H1 (cell line): ENCODE measurements around the gene CRKL. TPM values are rescaled to one million over a fixed set of nuclear protein-coding genes. Genes with fewer than 3 reads are reported as not detected.

ENCODE experiments used
- CTCF ChIA-PET: fragments of 300-600 bp; sonication (Branson Sonifier 250); formaldehyde crosslinking; loops from one replicate; lab custom pipeline; 2021; ENCODE audit not compliant: partially characterized antibody; lab: Charles Lee
- POLR2A ChIA-PET: fragments of 300-600 bp; sonication (Branson Sonifier 250); formaldehyde crosslinking; loops from one replicate; lab custom pipeline; 2021; ENCODE audit warnings: inconsistent platforms; ENCODE audit not compliant: partially characterized antibody; lab: Charles Lee
- DNase-seq, 2 experiments: peaks; one replicate each; pipeline versions ENCODE4 v3.0.0 to v3.0.0-alpha.2; 2010 to 2022; ENCODE audit warnings: low spot score in 2 of 2, low read depth in 1 of 2, mixed read lengths in 1 of 2
- FAIRE-seq: peaks from 2 replicates; lab custom pipeline; 2011; peaks lifted over from hg19 to GRCh38; lab: Jason Lieb, UNC
- H2AFZ ChIP-seq: 2 replicates; pipeline ENCODE4 v1.8.1; 2012; ENCODE audit warnings: low read length, inconsistent platforms
- H2AK5ac ChIP-seq: 2 replicates; pipeline ENCODE4 v1.6.1; 2013; ENCODE audit warnings: low read depth, low read length
- H2BK120ac ChIP-seq: replicated peaks from 2 replicates; pipeline ENCODE3; 2013; ENCODE audit warnings: low read depth, low read length, inconsistent platforms
- H2BK12ac ChIP-seq: 2 replicates; pipeline ENCODE4 v1.6.1; 2013; ENCODE audit warnings: low read depth, low read length
- H2BK15ac ChIP-seq: 2 replicates; pipeline ENCODE4 v1.6.1; 2013; ENCODE audit warnings: low read length
- H2BK20ac ChIP-seq: 2 replicates; pipeline ENCODE4 v1.6.1; 2013; ENCODE audit warnings: low read length
- H2BK5ac ChIP-seq: 2 replicates; pipeline ENCODE4 v1.6.1; 2013; ENCODE audit warnings: low read depth, low read length
- H3K14ac ChIP-seq: 2 replicates; pipeline ENCODE4 v1.6.1; 2013; ENCODE audit warnings: inconsistent platforms; ENCODE audit not compliant: insufficient read length
- H3K18ac ChIP-seq: 2 replicates; pipeline ENCODE4 v1.6.1; 2013; ENCODE audit warnings: low read length; ENCODE audit errors: extremely low read depth
- H3K23ac ChIP-seq: 2 replicates; pipeline ENCODE4 v1.6.1; 2013; ENCODE audit warnings: inconsistent platforms; ENCODE audit not compliant: insufficient read length
- H3K23me2 ChIP-seq: 2 replicates; pipeline ENCODE4 v1.6.1; 2013; ENCODE audit warnings: low read depth, low read length
- H3K27ac ChIP-seq: 2 replicates; pipeline ENCODE4 v1.6.1; 2011; ENCODE audit warnings: low read depth, low read length, inconsistent platforms
- H3K27me3 ChIP-seq, 4 experiments: replicated peaks in 1 of 4; 1 replicate in 1 of 4; 2 replicates in 3 of 4; pipeline versions ENCODE4 v1.6.1 to v1.8.1; 2011 to 2013; ENCODE audit warnings: low read length in 3 of 4, mild to moderate bottlenecking in 3 of 4, inconsistent platforms in 2 of 4, mixed read lengths in 2 of 4, moderate library complexity in 1 of 4; ENCODE audit not compliant: control insufficient read depth in 3 of 4, insufficient read depth in 3 of 4; ENCODE audit errors: extremely low read depth in 1 of 4
- H3K36me3 ChIP-seq, 4 experiments: 2 replicates each; pipeline versions ENCODE4 v1.6.1 to v1.8.1; 2011 to 2013; ENCODE audit warnings: mild to moderate bottlenecking in 4 of 4, low read length in 3 of 4, moderate library complexity in 2 of 4, control low read depth in 1 of 4, inconsistent platforms in 1 of 4; ENCODE audit not compliant: insufficient read depth in 4 of 4, control insufficient read depth in 2 of 4
- H3K4ac ChIP-seq: replicated peaks from 2 replicates; pipeline ENCODE3; 2013; ENCODE audit warnings: low read length, low read depth, mixed read lengths, inconsistent platforms; ENCODE audit not compliant: insufficient read length
- H3K4me1 ChIP-seq, 4 experiments: replicated peaks in 1 of 4; 1 replicate in 1 of 4; 2 replicates in 3 of 4; pipeline versions ENCODE4 v1.6.1 to v1.8.1; 2011 to 2013; ENCODE audit warnings: low read length in 3 of 4, inconsistent platforms in 2 of 4, mixed read lengths in 1 of 4; ENCODE audit not compliant: insufficient read depth in 4 of 4, control insufficient read depth in 3 of 4
- H3K4me2 ChIP-seq, 2 experiments: 2 replicates each; pipeline versions ENCODE4 v1.6.1 to v1.8.1; 2011 to 2013; ENCODE audit warnings: low read depth in 2 of 2, low read length in 2 of 2, control low read depth in 1 of 2, inconsistent platforms in 1 of 2, mild to moderate bottlenecking in 1 of 2; ENCODE audit not compliant: insufficient read depth in 1 of 2
- H3K4me3 ChIP-seq, 4 experiments: fragments of 200-600, 300-600 bp in 1 of 4; sonication (generic), shearing (Covaris generic), sonication (Bioruptor Twin) in 1 of 4; 2 replicates each; pipeline versions ENCODE4 v1.5.1 to v1.8.1; 2011 to 2016; ENCODE audit warnings: low read length in 4 of 4, low read depth in 3 of 4, control low read depth in 2 of 4, inconsistent platforms in 2 of 4, mild to moderate bottlenecking in 2 of 4, mixed read lengths in 1 of 4, moderate library complexity in 1 of 4; ENCODE audit not compliant: insufficient read depth in 2 of 4; ENCODE audit errors: extremely low read depth in 1 of 4
- H3K56ac ChIP-seq: replicated peaks from 2 replicates; pipeline ENCODE3; 2013; ENCODE audit warnings: low read depth, mild to moderate bottlenecking, mixed read lengths, low read length, inconsistent platforms; ENCODE audit not compliant: insufficient read length
- H3K79me1 ChIP-seq: 2 replicates; pipeline ENCODE4 v1.6.1; 2013; ENCODE audit warnings: low read depth, low read length, control low read depth
- H3K79me2 ChIP-seq, 2 experiments: 2 replicates each; pipeline versions ENCODE4 v1.6.1 to v1.8.1; 2012 to 2013; ENCODE audit warnings: low read length in 2 of 2, mild to moderate bottlenecking in 2 of 2, inconsistent platforms in 1 of 2; ENCODE audit not compliant: insufficient read depth in 2 of 2, control insufficient read depth in 1 of 2
- H3K9ac ChIP-seq, 4 experiments: replicated peaks in 1 of 4; 1 replicate in 1 of 4; 2 replicates in 3 of 4; pipeline versions ENCODE4 v1.6.1 to v1.8.1; 2011 to 2013; ENCODE audit warnings: low read depth in 3 of 4, low read length in 3 of 4, control low read depth in 2 of 4, mild to moderate bottlenecking in 2 of 4, moderate library complexity in 2 of 4, inconsistent platforms in 1 of 4; ENCODE audit errors: extremely low read depth in 1 of 4
- H3K9me3 ChIP-seq, 2 experiments: 2 replicates each; pipeline versions ENCODE4 v1.6.1 to v1.8.1; 2012 to 2013; ENCODE audit warnings: mild to moderate bottlenecking in 2 of 2, moderate library complexity in 2 of 2, control low read depth in 1 of 2, inconsistent platforms in 1 of 2, low read depth in 1 of 2, low read length in 1 of 2, mixed read lengths in 1 of 2; ENCODE audit not compliant: insufficient read depth in 2 of 2
- H4K20me1 ChIP-seq, 2 experiments: replicated peaks in 1 of 2; 2 replicates each; pipeline versions ENCODE3 to v1.8.1; 2011 to 2013; ENCODE audit warnings: inconsistent platforms in 2 of 2, low read length in 2 of 2, mild to moderate bottlenecking in 1 of 2; ENCODE audit not compliant: insufficient read depth in 2 of 2, control insufficient read depth in 1 of 2
- H4K5ac ChIP-seq: 2 replicates; pipeline ENCODE4 v1.6.1; 2013; ENCODE audit warnings: low read length, low read depth, mixed read lengths, inconsistent platforms; ENCODE audit not compliant: insufficient read length
- H4K8ac ChIP-seq: 2 replicates; pipeline ENCODE4 v1.8.0; 2013; ENCODE audit warnings: mild to moderate bottlenecking, moderate library complexity, low read length, inconsistent platforms; ENCODE audit not compliant: insufficient read depth; ENCODE audit errors: extremely low read depth
- H4K91ac ChIP-seq: replicated peaks from 2 replicates; pipeline ENCODE3; 2013; ENCODE audit warnings: low read length, mixed read lengths, inconsistent platforms; ENCODE audit not compliant: insufficient read length
- ASH2L ChIP-seq: fragments of 200-600, 300-600 bp; sonication (generic); IDR thresholded peaks from one replicate; pipeline ENCODE4 v1.7.1; 2017; ENCODE audit warnings: low read length
- ATF2 ChIP-seq: IDR thresholded peaks from 2 replicates; pipeline ENCODE4 v1.6.1; 2012; ENCODE audit warnings: low read length, inconsistent platforms
- BACH1 ChIP-seq: IDR thresholded peaks from 2 replicates; pipeline ENCODE4 v1.6.1; 2012; ENCODE audit warnings: low read length, improper control_type of control experiment
- HDAC6 ChIP-seq: IDR thresholded peaks from one replicate; pipeline ENCODE4 v1.7.1; 2012; ENCODE audit warnings: low read depth, mild to moderate bottlenecking, inconsistent platforms, low read length, moderate library complexity
- NANOG ChIP-seq: IDR thresholded peaks from 2 replicates; pipeline ENCODE4 v1.6.1; 2011; ENCODE audit warnings: low read length, low read depth, mild to moderate bottlenecking, inconsistent platforms; ENCODE audit not compliant: insufficient read depth, poor library complexity, severe bottlenecking
- POLR2AphosphoS5 ChIP-seq: IDR thresholded peaks from 2 replicates; pipeline ENCODE4 v1.6.1; 2011; ENCODE audit warnings: low read depth, low read length
- RNF2 ChIP-seq: fragments of 200-900, 300-1000 bp; sonication (generic); IDR thresholded peaks from 2 replicates; pipeline ENCODE4 v1.7.1; 2016; ENCODE audit warnings: borderline replicate concordance, low read depth, mild to moderate bottlenecking, antibody characterized with exemption, low read length; ENCODE audit not compliant: poor library complexity, severe bottlenecking; ENCODE audit errors: missing control alignments
- WGBS, 2 experiments: shearing (Covaris generic) in 1 of 2; methylation state at CpG; one replicate each; pipeline versions ENCODE4 v1.1.6 to v1.1.7; 2013 to 2015; ENCODE audit warnings: low lambda C conversion rate in 2 of 2, mixed read lengths in 2 of 2, inconsistent platforms in 1 of 2, low coverage in 1 of 2, missing lambda C conversion rate in 1 of 2; ENCODE audit not compliant: insufficient replicate concordance in 2 of 2, insufficient coverage in 1 of 2, insufficient read length in 1 of 2; ENCODE audit errors: extremely low coverage in 1 of 2, missing lambda C conversion rate in 1 of 2; 5-methylcytosine and 5-hydroxymethylcytosine counted together
- polyA plus RNA-seq, 7 experiments: library from polyadenylated mRNA; depleted of rRNA in 3 of 7; stranded (reverse) in 5 of 7; unstranded in 2 of 7; fragments of >200 nt in 5 of 7; fragments of 200-250 nt in 2 of 7; gene quantifications; 1 replicate in 5 of 7; 2 replicates in 1 of 7; 4 replicates in 1 of 7; pipeline versions ENCODE4 v1.2.1 to v1.2.3, GENCODE V29; 2011 to 2013; ENCODE audit warnings: missing spikeins in 2 of 7, mixed read lengths in 2 of 7
- total RNA-seq: library from RNA; stranded (reverse); fragmentation: NEBNext Ultra II Directional; extraction: Animal tissue kit (Norgen Biotek cat#: 25700); gene quantifications from 2 replicates; pipeline ENCODE4 v1.2.1, GENCODE V29; 2021

Gene CRKL
- total and polyA plus RNA-seq, 2 of the 8 experiments (the other 6 are each of a cell fraction or from before 2014, with no cell fraction given), result 34.5 to 94.5 TPM

GRCh38 chr22:20998411-20999336, 81.5 kb downstream of the CRKL start:
- Histone ChIP-seq H4K8ac (no peak overlapping the region), H4K5ac (no peak overlapping the region), H3K27ac (no peak overlapping the region), H3K27me3 (no peaks in the 10 kb centered on the region)
- no peak for FAIRE-seq
- TF ChIP-seq ASH2L, result no peak
- peak; percentile 56; the same call in 1 of the 2 replicates for TF ChIP-seq POLR2AphosphoS5
- no peak for TF ChIP-seq ATF2
- TF ChIP-seq RNF2, result no peak
- no peak for TF ChIP-seq BACH1
- no peak for TF ChIP-seq HDAC6
- no peak for TF ChIP-seq NANOG
- TF ChIP-seq, all 59 proteins: peak for 1
- no peak overlapping the region for H4K91ac ChIP-seq
- H3K36me3 ChIP-seq, result peaks cover 2 to 7% (median 5%) of the 10 kb centered on the region in 4 experiments; a peak in 5 of 8 replicates
- H2BK5ac ChIP-seq, result no peak overlapping the region
- peaks cover 6 to 10% of the 10 kb centered on the region in 2 experiments for H4K20me1 ChIP-seq
- DNase-seq, result no peak
- ChIA-PET POLR2A (interaction anchor here (0.8 to 5.5 kb wide), 8 partner anchors 8 to 45 kb away, joined by 3 to 45 read pairs (median 4); partner anchors contain the start of gene LZTR1), CTCF (interaction anchor here (0.7 to 1.7 kb wide), 6 partner anchors 9 to 113 kb away, joined by 3 to 6 read pairs (median 4); no protein-coding TSS in a partner anchor)
- no peak overlapping the region for H2AFZ ChIP-seq
- no peak overlapping the region for H3K4me2 ChIP-seq
- H2BK12ac ChIP-seq, result no peak overlapping the region
- no peak overlapping the region for H3K18ac ChIP-seq
- H2AK5ac ChIP-seq, result no peak overlapping the region
- H3K23me2 ChIP-seq, result peaks cover 12% of the 10 kb centered on the region; the same call in 1 of the 2 replicates
- H3K14ac ChIP-seq, result no peak overlapping the region
- no peak overlapping the region for H3K56ac ChIP-seq
- H3K9me3 ChIP-seq, result no peaks in the 10 kb centered on the region
- H3K79me1 ChIP-seq, result peaks cover 2% of the 10 kb centered on the region; the same call in 1 of the 2 replicates
- H3K4me3 ChIP-seq, result no peak overlapping the region
- no peak overlapping the region for H3K23ac ChIP-seq
- no peak overlapping the region for H3K9ac ChIP-seq
- H2BK120ac ChIP-seq, result no peak overlapping the region
- H2BK20ac ChIP-seq, result no peak overlapping the region
- WGBS, 2 experiments, result 84% methylated on average over 7 of the region's 7 CpGs; no CpG with 5 or more reads in 1 of the 2 experiments
- no peak overlapping the region for H2BK15ac ChIP-seq
- H3K4ac ChIP-seq, result no peak overlapping the region
- H3K79me2 ChIP-seq, result no peaks in the 10 kb centered on the region; a peak in 1 of 4 replicates
- peaks cover 0 to 12% (median 8%) of the 10 kb centered on the region in 4 experiments; a peak in 5 of 7 replicates for H3K4me1 ChIP-seq
